Prostate gland (tissue), 2 donors: ENCODE data around the gene RPL35. TPM values are rescaled to one million over a fixed set of nuclear protein-coding genes. Genes with fewer than 3 reads are reported as not detected.

Experiments used
- DNase-seq: peaks from one replicate; pipeline ENCODE4 v3.0.0-alpha.2; 2019; ENCODE audit warnings: low spot score
- H3K27ac ChIP-seq, 2 donors: fragments of 200-600 bp; sonication (generic); 2 replicates each; pipeline ENCODE4 v1.5.1; 2017 to 2019
- H3K27me3 ChIP-seq: fragments of 200-600 bp; sonication (generic); replicated peaks from 2 replicates; pipeline ENCODE4 v1.5.1; 2019; ENCODE audit not compliant: insufficient read depth
- H3K36me3 ChIP-seq, 2 donors: fragments of 200-600 bp; sonication (generic); 1 replicate in 1 of 2; 2 replicates in 1 of 2; pipeline versions ENCODE4 v1.5.1 to v1.8.1; 2017 to 2019
- H3K4me1 ChIP-seq: fragments of 200-600 bp; sonication (generic); replicated peaks from 2 replicates; pipeline ENCODE4 v1.5.1; 2019
- H3K4me3 ChIP-seq, 2 donors: fragments of 200-600 bp; sonication (generic); 2 replicates each; pipeline ENCODE4 v1.5.1; 2017 to 2019
- H3K9me3 ChIP-seq: fragments of 200-600 bp; sonication (generic); 2 replicates; pipeline ENCODE4 v1.5.1; 2017
- CTCF ChIP-seq, 4 experiments: fragments of 200-600 bp in 2 of 4; fragments of 450-650 bp in 2 of 4; sonication (generic) in 2 of 4; IDR thresholded peaks; 1 replicate in 3 of 4; 2 replicates in 1 of 4; pipeline ENCODE4 v1.5.1; 2016 to 2019; ENCODE audit warnings: antibody characterized with exemption in 4 of 4, mild to moderate bottlenecking in 2 of 4, moderate library complexity in 2 of 4
- POLR2A ChIP-seq: fragments of 450-650 bp; IDR thresholded peaks from one replicate; pipeline ENCODE4 v1.6.1; 2016; ENCODE audit warnings: antibody characterized with exemption, mild to moderate bottlenecking
- POLR2AphosphoS5 ChIP-seq: sonication (generic); formaldehyde crosslinking; IDR thresholded peaks from one replicate; pipeline ENCODE4 v1.6.1; 2017; ENCODE audit warnings: antibody characterized with exemption
- whole genome bisulfite sequencing: methylation state at CpG from one replicate; pipeline ENCODE4 v1.1.5; 2018; 5-methylcytosine and 5-hydroxymethylcytosine counted together
- intact Hi-C: fragments of 100-400 bp; cut with DNase I; formaldehyde crosslinking; loops from one replicate; pipeline ENCODE4 v1.14.2; 2022
- total RNA-seq, 2 donors: library from RNA; depleted of rRNA; stranded (reverse); fragments of >200 nt; gene quantifications; one replicate each; pipeline ENCODE4 v1.1.0, GENCODE V29; 2016

The RPL35 gene
- total RNA-seq, 2 donors from 2014 or later: 1,539 to 2,854 TPM

GRCh38 chr9:124889006-124889405 lies 27.2 kb upstream of the RPL35 start:
- DNase-seq: no peak
- Histone ChIP-seq H3K4me3 (no peak overlapping the region), H3K9me3 (no peaks in the 10 kb centered on the region), H3K27me3 (no peaks in the 10 kb centered on the region), H3K36me3 (peaks cover 2 to 25% of the 10 kb centered on the region in 2 donors), H3K27ac (no peak overlapping the region), H3K4me1 (no peaks in the 10 kb centered on the region)
- TF ChIP-seq CTCF (IDR thresholded peaks at IDR 0.05) (no peak), POLR2A (no peak), POLR2AphosphoS5 (no peak)
- intact Hi-C loops: no loop called here
- WGBS: 94% methylated on average over 13 of the region's 13 CpGs

- H3K36me3 ChIP-seq: peaks cover 2 to 25% of the 10 kb centered on the region in 2 donors
- TF ChIP-seq CTCF (IDR thresholded peaks at IDR 0.05): no peak
- no peak for TF ChIP-seq POLR2AphosphoS5
- no peak for TF ChIP-seq POLR2A
- DNase-seq: no peak
- WGBS: 76% methylated on average over 5 of the region's 5 CpGs
- H3K4me1 ChIP-seq: no peaks in the 10 kb centered on the region
- intact Hi-C loops: no loop called here
- H3K27ac ChIP-seq: no peak overlapping the region
- no peaks in the 10 kb centered on the region for H3K27me3 ChIP-seq
- no peaks in the 10 kb centered on the region for H3K9me3 ChIP-seq
- no peak overlapping the region for H3K4me3 ChIP-seq
These were observed 26.1 kb upstream of the RPL35 start for GRCh38 chr9:124887832-124888231.

- no peaks in the 10 kb centered on the region for H3K4me1 ChIP-seq
These were observed 25.2 kb upstream of the RPL35 start for GRCh38 chr9:124886866-124887492.

GRCh38 chr9:124886461-124886860 lies 24.7 kb upstream of the RPL35 start:
- WGBS: 82% methylated on average over 10 of the region's 10 CpGs
- H3K27me3 ChIP-seq: no peaks in the 10 kb centered on the region
- no peaks in the 10 kb centered on the region for H3K9me3 ChIP-seq
- intact Hi-C loops: no loop called here
- no peaks in the 10 kb centered on the region for H3K4me1 ChIP-seq
- TF ChIP-seq POLR2AphosphoS5: no peak
- no peak for TF ChIP-seq CTCF (IDR thresholded peaks at IDR 0.05)
- no peak for TF ChIP-seq POLR2A
- peaks cover 4 to 25% of the 10 kb centered on the region in 2 donors for H3K36me3 ChIP-seq
- DNase-seq: no peak
- no peak overlapping the region for H3K4me3 ChIP-seq
- no peak overlapping the region for H3K27ac ChIP-seq

More at GRCh38 chr9:124886866-124887492, 25.2 kb upstream of the RPL35 start:
- Histone ChIP-seq H3K36me3 (peaks cover 2 to 25% of the 10 kb centered on the region in 2 donors), H3K27ac (no peak overlapping the region), H3K27me3 (no peaks in the 10 kb centered on the region), H3K9me3 (no peaks in the 10 kb centered on the region), H3K4me3 (no peak overlapping the region)
- DNase-seq: no peak
- TF ChIP-seq CTCF (IDR thresholded peaks at IDR 0.05): no peak
- no peak for TF ChIP-seq POLR2A
- TF ChIP-seq POLR2AphosphoS5: no peak
- intact Hi-C loops: no loop called here
- WGBS: 86% methylated on average over 17 of the region's 17 CpGs

GRCh38 chr9:124885551-124885950 lies 23.8 kb upstream of the RPL35 start:
- Histone ChIP-seq H3K36me3 (peaks cover 9 to 25% of the 10 kb centered on the region in 2 donors), H3K4me3 (no peak overlapping the region), H3K4me1 (no peaks in the 10 kb centered on the region), H3K9me3 (no peaks in the 10 kb centered on the region), H3K27ac (no peak overlapping the region), H3K27me3 (no peaks in the 10 kb centered on the region)
- no peak for TF ChIP-seq POLR2A
- TF ChIP-seq CTCF (IDR thresholded peaks at IDR 0.05): no peak
- no peak for TF ChIP-seq POLR2AphosphoS5
- intact Hi-C loops: no loop called here
- no peak for DNase-seq
- 88% methylated on average over 4 of the region's 4 CpGs for whole genome bisulfite sequencing
